Loucy (cell line): ENCODE data around the gene AKNA.

Source experiments
- CTCF ChIP-seq: fragments of 200-600 bp; sonication (generic); conservative IDR thresholded peaks from 2 replicates; pipeline ENCODE4 v1.5.1; 2014; ENCODE audit warnings: mild to moderate bottlenecking, antibody characterized with exemption, low read length
- EZH2phosphoT487 ChIP-seq: fragments of 200-600 bp; IDR thresholded peaks from 2 replicates; pipeline ENCODE4 v1.6.1; 2018; ENCODE audit warnings: antibody characterized with exemption, mild to moderate bottlenecking, moderate library complexity, borderline replicate concordance

DNA sequence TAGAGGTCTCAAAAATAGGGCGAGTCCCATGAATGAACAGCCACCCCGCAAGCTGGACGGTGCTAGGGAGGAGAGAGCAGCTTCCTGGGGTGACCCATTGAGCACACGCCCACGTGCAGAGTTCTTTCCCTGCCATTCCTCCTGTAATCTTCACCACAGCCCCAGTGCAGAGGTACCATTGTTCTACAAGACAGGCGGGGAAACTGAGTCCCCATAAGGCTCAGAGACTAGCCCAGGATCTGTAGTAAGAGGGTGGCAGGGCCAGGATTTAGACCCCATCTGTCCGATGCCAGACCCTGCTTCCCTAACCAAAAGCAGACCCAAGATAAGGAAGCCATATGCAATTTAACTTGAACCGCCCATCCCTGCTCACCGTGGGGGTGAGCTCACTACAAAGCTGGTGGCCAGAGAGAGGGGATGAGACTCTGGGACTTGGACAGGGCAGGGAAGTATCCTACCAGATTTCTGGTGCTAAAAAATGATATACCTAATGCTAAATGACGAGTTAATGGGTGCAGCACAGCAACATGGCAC lies 101.6 kb downstream of the AKNA start:
- TF ChIP-seq CTCF, result no peak
- no peak for TF ChIP-seq EZH2phosphoT487
